Medulla oblongata (tissue), 1 donor: Measurements from ENCODE around the gene GRM4.
A peak's percentile ranks its signal among the peaks of the same experiment; 100 is the strongest.
"Not testable (repeated sequence)": the region's sequence is repeated elsewhere in the genome, so short reads cannot be mapped to it uniquely, and the experiment has no call there.

Source experiments
- DNase-seq: peaks from one replicate; pipeline ENCODE4 v3.0.0-alpha.2; 2015; ENCODE audit errors: extremely low spot score

The GRM4 gene

GRCh38 chr6:34045771-34046170 is 100.1 kb downstream of the GRM4 start:
- no peak for DNase-seq

- no peak for DNase-seq
These were observed 100.8 kb downstream of the GRM4 start for GRCh38 chr6:34044945-34045595.

- no peak for DNase-seq
These were observed 102.5 kb downstream of the GRM4 start for GRCh38 chr6:34043359-34043758.

- not testable (repeated sequence) for DNase-seq
These were observed 103.9 kb downstream of the GRM4 start for GRCh38 chr6:34041998-34042397.

GRCh38 chr6:34041385-34041784 is 104.5 kb downstream of the GRM4 start:
- no peak for DNase-seq

GRCh38 chr6:34039943-34040342 is 105.9 kb downstream of the GRM4 start:
- DNase-seq: no peak

- DNase-seq: no peak
These were observed 108.7 kb downstream of the GRM4 start for GRCh38 chr6:34037151-34037550.

- no peak for DNase-seq
These were observed 109.4 kb downstream of the GRM4 start for GRCh38 chr6:34036357-34037069.

GRCh38 chr6:34035704-34036356 is 110.1 kb downstream of the GRM4 start:
- no peak for DNase-seq

GRCh38 chr6:34035161-34035560 is 110.7 kb downstream of the GRM4 start:
- DNase-seq: no peak

- no peak for DNase-seq
These were observed 113.0 kb downstream of the GRM4 start for GRCh38 chr6:34032856-34033255.

- no peak for DNase-seq
These were observed 114.1 kb downstream of the GRM4 start for GRCh38 chr6:34031625-34032383.

- DNase-seq: no peak
These were observed 114.9 kb downstream of the GRM4 start for GRCh38 chr6:34030831-34031624.

- DNase-seq: no peak
These were observed 116.2 kb downstream of the GRM4 start for GRCh38 chr6:34029489-34030280.

- DNase-seq: no peak
These were observed 117.1 kb downstream of the GRM4 start for GRCh38 chr6:34028691-34029360.

- no peak for DNase-seq
These were observed 117.9 kb downstream of the GRM4 start for GRCh38 chr6:34027939-34028441.

- peak; percentile 17 for DNase-seq
These were observed 118.4 kb downstream of the GRM4 start for GRCh38 chr6:34027445-34027936.

- DNase-seq: peak; percentile 7
These were observed 120.0 kb downstream of the GRM4 start for GRCh38 chr6:34025861-34026260.

- DNase-seq: no peak
These were observed 120.6 kb downstream of the GRM4 start for GRCh38 chr6:34025112-34025807.
